K562 (cell line): ENCODE data around the gene ASB4. TPM values are rescaled to one million over a fixed set of nuclear protein-coding genes. Genes with fewer than 3 reads are reported as not detected.

Source experiments
- BCL6 ChIP-seq: fragments of 250-450 bp; sonication (Bioruptor Pico); IDR thresholded peaks from 2 replicates; pipeline ENCODE4 v1.4.0; 2020
- MEIS2 ChIP-seq: fragments of 450-650 bp; IDR thresholded peaks from 2 replicates; pipeline ENCODE4 v1.6.1; 2014; ENCODE audit warnings: mild to moderate bottlenecking; ENCODE audit not compliant: partially characterized antibody
- NR3C1 ChIP-seq: sonication (generic); formaldehyde crosslinking; IDR thresholded peaks from 2 replicates; pipeline ENCODE4 v1.8.1; 2022; ENCODE audit warnings: missing genetic modification reagents
- POU5F1 ChIP-seq: fragments of 150-350 bp; IDR thresholded peaks from 2 replicates; pipeline ENCODE4 v1.6.1; 2014; ENCODE audit warnings: borderline replicate concordance, low read length, low read depth, mild to moderate bottlenecking; ENCODE audit not compliant: partially characterized antibody
- RBBP5 ChIP-seq: fragments of 200-600 bp; sonication (generic); IDR thresholded peaks from 2 replicates; pipeline ENCODE4 v1.6.1; 2012; ENCODE audit warnings: borderline replicate concordance, mild to moderate bottlenecking, low read length, control low read depth, inconsistent platforms; ENCODE audit not compliant: insufficient read depth, poor library complexity, severe bottlenecking
- ZNF146 ChIP-seq: IDR thresholded peaks from one replicate; pipeline ENCODE4 v1.6.1; 2018; ENCODE audit warnings: missing compliant biosample characterization; ENCODE audit not compliant: unreplicated experiment
- polyA plus RNA-seq, 8 experiments: library from polyadenylated mRNA; depleted of rRNA in 4 of 8; stranded (reverse) in 5 of 8; unstranded in 3 of 8; fragments of >200 nt; fragmentation: Nextera tagmentation in 2 of 8; fragmentation: Illumina TruSeq in 1 of 8; extraction: Ambion mirVana in 2 of 8; extraction: Trizol in 1 of 8; gene quantifications; 2 replicates each; pipeline versions ENCODE4 v1.2.1 to v1.2.3, GENCODE V29; 2011 to 2014; ENCODE audit warnings: inconsistent platforms in 1 of 8, missing spikeins in 1 of 8
- total RNA-seq, 7 experiments: library from RNA; depleted of rRNA in 6 of 7; stranded (reverse); fragments of >200 nt in 6 of 7; fragmentation: Illumina TruSeq in 2 of 7; extraction: Trizol in 2 of 7; gene quantifications; 2 replicates each; pipeline versions ENCODE4 v1.2.1 to v1.2.3, GENCODE V29; 2011 to 2021; ENCODE audit warnings: low replicate concordance in 1 of 7
- TF ChIP-seq, protein P1 (sequence below): fragments of 450-650 bp; IDR thresholded peaks from 2 replicates; pipeline ENCODE4 v1.6.1; 2016; ENCODE audit warnings: antibody characterized with exemption
- TF ChIP-seq, protein P2 (sequence below): fragments of 450-650 bp; IDR thresholded peaks from 2 replicates; pipeline ENCODE4 v1.6.1; 2016
- TF ChIP-seq, protein P3 (sequence below), 2 experiments: fragments of 450-650 bp; IDR thresholded peaks; 2 replicates each; pipeline ENCODE4 v1.6.1; 2016
- TF ChIP-seq, protein P4 (sequence below): fragments of 250-450 bp; sonication (Bioruptor Pico); IDR thresholded peaks from 2 replicates; pipeline ENCODE4 v1.5.0; 2022; ENCODE audit warnings: mild to moderate bottlenecking
- TF ChIP-seq, protein P5 (sequence below): sonication (generic); formaldehyde crosslinking; IDR thresholded peaks from 2 replicates; pipeline ENCODE4 v1.8.1; 2023; ENCODE audit warnings: missing genetic modification reagents, mild to moderate bottlenecking, borderline replicate concordance
- TF ChIP-seq, protein P6 (sequence below): sonication (generic); formaldehyde crosslinking; IDR thresholded peaks from 2 replicates; pipeline ENCODE4 v1.8.0; 2022; ENCODE audit warnings: missing genetic modification reagents, mild to moderate bottlenecking, borderline replicate concordance

ASB4 gene
- total and polyA plus RNA-seq, 9 of the 15 experiments (the other 6 are each of a cell fraction or from before 2014, with no cell fraction given) = 0.03 to 0.07 TPM; not detected in 7

DNA sequence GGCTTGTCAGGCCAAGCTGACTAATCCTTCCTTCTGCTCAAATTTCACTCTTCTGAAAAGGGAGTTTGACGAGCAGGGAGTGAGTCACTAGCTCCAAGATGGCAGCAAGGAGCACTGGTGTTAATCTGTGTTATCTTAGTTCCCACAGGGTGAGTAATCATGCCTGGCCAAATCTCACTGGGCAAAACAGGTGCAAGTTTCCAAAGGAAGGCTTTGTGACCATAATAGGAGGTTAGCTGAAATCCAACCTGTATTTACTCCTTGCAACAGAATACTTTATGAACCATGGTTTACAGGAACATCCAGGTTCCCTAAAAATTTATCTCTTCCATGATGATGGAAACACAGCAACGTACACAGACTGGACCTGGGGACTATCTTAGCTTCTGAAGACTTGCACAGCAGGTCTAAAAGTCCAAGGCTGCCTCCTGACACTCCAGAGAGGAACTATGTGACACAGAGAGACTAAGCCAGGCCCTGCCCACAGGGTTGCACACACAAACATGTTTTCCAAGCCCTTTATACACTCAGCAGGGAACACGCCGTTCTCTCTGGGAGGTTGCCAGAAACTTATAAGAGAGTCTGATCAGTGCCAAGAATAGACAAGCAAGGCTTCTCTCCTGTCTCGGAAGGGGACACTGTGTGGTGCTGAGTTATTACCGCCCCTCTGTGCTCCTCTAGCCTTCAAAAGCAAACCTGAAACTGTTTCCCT is 64.2 kb downstream of the ASB4 start (continued):
- TF ChIP-seq, protein P1, sequence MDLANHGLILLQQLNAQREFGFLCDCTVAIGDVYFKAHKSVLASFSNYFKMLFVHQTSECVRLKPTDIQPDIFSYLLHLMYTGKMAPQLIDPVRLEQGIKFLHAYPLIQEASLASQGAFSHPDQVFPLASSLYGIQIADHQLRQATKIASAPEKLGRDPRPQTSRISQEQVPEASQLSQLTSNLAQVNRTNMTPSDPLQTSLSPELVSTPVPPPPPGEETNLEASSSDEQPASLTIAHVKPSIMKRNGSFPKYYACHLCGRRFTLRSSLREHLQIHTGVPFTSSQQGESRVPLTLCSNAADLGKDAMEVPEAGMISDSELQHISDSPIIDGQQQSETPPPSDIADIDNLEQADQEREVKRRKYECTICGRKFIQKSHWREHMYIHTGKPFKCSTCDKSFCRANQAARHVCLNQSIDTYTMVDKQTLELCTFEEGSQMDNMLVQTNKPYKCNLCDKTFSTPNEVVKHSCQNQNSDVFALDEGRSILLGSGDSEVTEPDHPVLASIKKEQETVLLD = no peak
- TF ChIP-seq, protein P2, sequence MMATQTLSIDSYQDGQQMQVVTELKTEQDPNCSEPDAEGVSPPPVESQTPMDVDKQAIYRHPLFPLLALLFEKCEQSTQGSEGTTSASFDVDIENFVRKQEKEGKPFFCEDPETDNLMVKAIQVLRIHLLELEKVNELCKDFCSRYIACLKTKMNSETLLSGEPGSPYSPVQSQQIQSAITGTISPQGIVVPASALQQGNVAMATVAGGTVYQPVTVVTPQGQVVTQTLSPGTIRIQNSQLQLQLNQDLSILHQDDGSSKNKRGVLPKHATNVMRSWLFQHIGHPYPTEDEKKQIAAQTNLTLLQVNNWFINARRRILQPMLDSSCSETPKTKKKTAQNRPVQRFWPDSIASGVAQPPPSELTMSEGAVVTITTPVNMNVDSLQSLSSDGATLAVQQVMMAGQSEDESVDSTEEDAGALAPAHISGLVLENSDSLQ = peak; percentile 65; the same call in 1 of the 2 replicates
- TF ChIP-seq ZNF146 (no peak), NR3C1 (CRISPR knock-in tag) (no peak), RBBP5 (no peak), BCL6 (CRISPR knock-in tag) (no peak), MEIS2 (peak; percentile 20), POU5F1 (no peak)
- TF ChIP-seq, protein P3, sequence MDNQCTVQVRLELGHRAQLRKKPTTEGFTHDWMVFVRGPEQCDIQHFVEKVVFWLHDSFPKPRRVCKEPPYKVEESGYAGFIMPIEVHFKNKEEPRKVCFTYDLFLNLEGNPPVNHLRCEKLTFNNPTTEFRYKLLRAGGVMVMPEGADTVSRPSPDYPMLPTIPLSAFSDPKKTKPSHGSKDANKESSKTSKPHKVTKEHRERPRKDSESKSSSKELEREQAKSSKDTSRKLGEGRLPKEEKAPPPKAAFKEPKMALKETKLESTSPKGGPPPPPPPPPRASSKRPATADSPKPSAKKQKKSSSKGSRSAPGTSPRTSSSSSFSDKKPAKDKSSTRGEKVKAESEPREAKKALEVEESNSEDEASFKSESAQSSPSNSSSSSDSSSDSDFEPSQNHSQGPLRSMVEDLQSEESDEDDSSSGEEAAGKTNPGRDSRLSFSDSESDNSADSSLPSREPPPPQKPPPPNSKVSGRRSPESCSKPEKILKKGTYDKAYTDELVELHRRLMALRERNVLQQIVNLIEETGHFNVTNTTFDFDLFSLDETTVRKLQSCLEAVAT (IDR thresholded peaks at IDR 0.05) = no peak
- TF ChIP-seq, protein P4, sequence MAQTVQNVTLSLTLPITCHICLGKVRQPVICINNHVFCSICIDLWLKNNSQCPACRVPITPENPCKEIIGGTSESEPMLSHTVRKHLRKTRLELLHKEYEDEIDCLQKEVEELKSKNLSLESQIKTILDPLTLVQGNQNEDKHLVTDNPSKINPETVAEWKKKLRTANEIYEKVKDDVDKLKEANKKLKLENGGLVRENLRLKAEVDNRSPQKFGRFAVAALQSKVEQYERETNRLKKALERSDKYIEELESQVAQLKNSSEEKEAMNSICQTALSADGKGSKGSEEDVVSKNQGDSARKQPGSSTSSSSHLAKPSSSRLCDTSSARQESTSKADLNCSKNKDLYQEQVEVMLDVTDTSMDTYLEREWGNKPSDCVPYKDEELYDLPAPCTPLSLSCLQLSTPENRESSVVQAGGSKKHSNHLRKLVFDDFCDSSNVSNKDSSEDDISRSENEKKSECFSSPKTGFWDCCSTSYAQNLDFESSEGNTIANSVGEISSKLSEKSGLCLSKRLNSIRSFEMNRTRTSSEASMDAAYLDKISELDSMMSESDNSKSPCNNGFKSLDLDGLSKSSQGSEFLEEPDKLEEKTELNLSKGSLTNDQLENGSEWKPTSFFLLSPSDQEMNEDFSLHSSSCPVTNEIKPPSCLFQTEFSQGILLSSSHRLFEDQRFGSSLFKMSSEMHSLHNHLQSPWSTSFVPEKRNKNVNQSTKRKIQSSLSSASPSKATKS (CRISPR knock-in tag) = no peak
- TF ChIP-seq, protein P5, sequence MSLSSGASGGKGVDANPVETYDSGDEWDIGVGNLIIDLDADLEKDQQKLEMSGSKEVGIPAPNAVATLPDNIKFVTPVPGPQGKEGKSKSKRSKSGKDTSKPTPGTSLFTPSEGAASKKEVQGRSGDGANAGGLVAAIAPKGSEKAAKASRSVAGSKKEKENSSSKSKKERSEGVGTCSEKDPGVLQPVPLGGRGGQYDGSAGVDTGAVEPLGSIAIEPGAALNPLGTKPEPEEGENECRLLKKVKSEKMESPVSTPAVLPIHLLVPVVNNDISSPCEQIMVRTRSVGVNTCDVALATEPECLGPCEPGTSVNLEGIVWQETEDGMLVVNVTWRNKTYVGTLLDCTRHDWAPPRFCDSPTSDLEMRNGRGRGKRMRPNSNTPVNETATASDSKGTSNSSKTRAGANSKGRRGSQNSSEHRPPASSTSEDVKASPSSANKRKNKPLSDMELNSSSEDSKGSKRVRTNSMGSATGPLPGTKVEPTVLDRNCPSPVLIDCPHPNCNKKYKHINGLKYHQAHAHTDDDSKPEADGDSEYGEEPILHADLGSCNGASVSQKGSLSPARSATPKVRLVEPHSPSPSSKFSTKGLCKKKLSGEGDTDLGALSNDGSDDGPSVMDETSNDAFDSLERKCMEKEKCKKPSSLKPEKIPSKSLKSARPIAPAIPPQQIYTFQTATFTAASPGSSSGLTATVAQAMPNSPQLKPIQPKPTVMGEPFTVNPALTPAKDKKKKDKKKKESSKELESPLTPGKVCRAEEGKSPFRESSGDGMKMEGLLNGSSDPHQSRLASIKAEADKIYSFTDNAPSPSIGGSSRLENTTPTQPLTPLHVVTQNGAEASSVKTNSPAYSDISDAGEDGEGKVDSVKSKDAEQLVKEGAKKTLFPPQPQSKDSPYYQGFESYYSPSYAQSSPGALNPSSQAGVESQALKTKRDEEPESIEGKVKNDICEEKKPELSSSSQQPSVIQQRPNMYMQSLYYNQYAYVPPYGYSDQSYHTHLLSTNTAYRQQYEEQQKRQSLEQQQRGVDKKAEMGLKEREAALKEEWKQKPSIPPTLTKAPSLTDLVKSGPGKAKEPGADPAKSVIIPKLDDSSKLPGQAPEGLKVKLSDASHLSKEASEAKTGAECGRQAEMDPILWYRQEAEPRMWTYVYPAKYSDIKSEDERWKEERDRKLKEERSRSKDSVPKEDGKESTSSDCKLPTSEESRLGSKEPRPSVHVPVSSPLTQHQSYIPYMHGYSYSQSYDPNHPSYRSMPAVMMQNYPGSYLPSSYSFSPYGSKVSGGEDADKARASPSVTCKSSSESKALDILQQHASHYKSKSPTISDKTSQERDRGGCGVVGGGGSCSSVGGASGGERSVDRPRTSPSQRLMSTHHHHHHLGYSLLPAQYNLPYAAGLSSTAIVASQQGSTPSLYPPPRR (CRISPR knock-in tag) = no peak
- TF ChIP-seq, protein P6, sequence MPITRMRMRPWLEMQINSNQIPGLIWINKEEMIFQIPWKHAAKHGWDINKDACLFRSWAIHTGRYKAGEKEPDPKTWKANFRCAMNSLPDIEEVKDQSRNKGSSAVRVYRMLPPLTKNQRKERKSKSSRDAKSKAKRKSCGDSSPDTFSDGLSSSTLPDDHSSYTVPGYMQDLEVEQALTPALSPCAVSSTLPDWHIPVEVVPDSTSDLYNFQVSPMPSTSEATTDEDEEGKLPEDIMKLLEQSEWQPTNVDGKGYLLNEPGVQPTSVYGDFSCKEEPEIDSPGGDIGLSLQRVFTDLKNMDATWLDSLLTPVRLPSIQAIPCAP (CRISPR knock-in tag) = no peak
